K562 (cell line): ENCODE data around the gene E2F7.

Source experiments
- EZH2 ChIP-seq: IDR thresholded peaks from 2 replicates; pipeline ENCODE4 v1.6.1; 2012; ENCODE audit warnings: low read depth, mild to moderate bottlenecking, inconsistent platforms, low read length, borderline replicate concordance
- HCFC1 ChIP-seq: IDR thresholded peaks from 2 replicates; pipeline ENCODE4 v1.6.1; 2012; ENCODE audit warnings: low read depth, low read length, improper control_type of control experiment
- SP1 ChIP-seq: sonication (generic); formaldehyde crosslinking; IDR thresholded peaks from 2 replicates; pipeline ENCODE4 v1.8.1; 2022; ENCODE audit warnings: mild to moderate bottlenecking, missing genetic modification reagents

DNA sequence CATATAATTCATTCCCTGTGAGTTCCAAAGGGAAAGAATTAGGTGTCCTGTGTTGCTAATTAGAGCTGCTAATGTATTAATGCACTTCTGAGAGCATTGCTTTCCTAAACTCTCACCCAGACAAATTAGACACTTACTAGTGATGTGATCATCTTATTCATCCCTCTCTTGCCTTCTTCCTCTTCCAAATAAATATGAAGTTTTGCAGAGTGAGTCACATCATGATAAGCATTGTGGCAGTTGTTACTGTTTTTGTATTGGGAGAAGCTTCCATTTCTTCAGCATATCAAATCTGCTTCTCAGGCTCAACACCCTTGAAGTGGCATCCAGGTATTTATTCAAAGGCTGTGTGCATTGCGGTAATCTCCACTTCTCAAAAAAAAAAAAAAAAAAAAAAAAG, 37.3 kb upstream of the E2F7 start:
- TF ChIP-seq SP1 (CRISPR knock-in tag) (no peak), EZH2 (no peak), HCFC1 (no peak)
